ENCODE results near the gene UACA. TPM values are rescaled to one million over a fixed set of nuclear protein-coding genes. Genes with fewer than 3 reads are reported as not detected.
"Not testable (repeated sequence)": the region's sequence is repeated elsewhere in the genome, so short reads cannot be mapped to it uniquely, and the experiment has no call there.

UACA gene
- total RNA-seq, 1 experiment from 2014 or later, result 82.5 TPM

GRCh38 chr15:70757627-70758026, 5.7 kb downstream of the UACA start:
- in situ Hi-C loops (cut with HindIII; ENCODE audit: low sequenced_read_pairs), result no loop called here
- no peak for DNase-seq (ENCODE audit: low spot score)

- in situ Hi-C loops (cut with HindIII; ENCODE audit: low sequenced_read_pairs), result no loop called here
- DNase-seq (ENCODE audit: low spot score), result no peak
These were observed 8.5 kb downstream of the UACA start for GRCh38 chr15:70754862-70755261.

GRCh38 chr15:70753101-70753829, 10.1 kb downstream of the UACA start:
- no peak for DNase-seq (ENCODE audit: low spot score)
- in situ Hi-C loops (cut with HindIII; ENCODE audit: low sequenced_read_pairs), result no loop called here

- no peak for DNase-seq (ENCODE audit: low spot score)
- in situ Hi-C loops (cut with HindIII; ENCODE audit: low sequenced_read_pairs), result no loop called here
These were observed 11.1 kb downstream of the UACA start for GRCh38 chr15:70752193-70752635.

GRCh38 chr15:70750203-70750869, 13.0 kb downstream of the UACA start:
- DNase-seq (ENCODE audit: low spot score), result no peak
- in situ Hi-C loops (cut with HindIII; ENCODE audit: low sequenced_read_pairs), result no loop called here

GRCh38 chr15:70748281-70748747, 15.0 kb downstream of the UACA start:
- DNase-seq (ENCODE audit: low spot score), result no peak
- in situ Hi-C loops (cut with HindIII; ENCODE audit: low sequenced_read_pairs), result no loop called here

GRCh38 chr15:70746598-70746997, 16.8 kb downstream of the UACA start:
- DNase-seq (ENCODE audit: low spot score); in situ Hi-C loops (cut with HindIII; ENCODE audit: low sequenced_read_pairs): not testable (repeated sequence)

GRCh38 chr15:70742928-70743327, 20.4 kb downstream of the UACA start:
- in situ Hi-C loops (cut with HindIII; ENCODE audit: low sequenced_read_pairs), result no loop called here
- no peak for DNase-seq (ENCODE audit: low spot score)

GRCh38 chr15:70741677-70742293, 21.6 kb downstream of the UACA start:
- in situ Hi-C loops (cut with HindIII; ENCODE audit: low sequenced_read_pairs), result no loop called here
- no peak for DNase-seq (ENCODE audit: low spot score)

- peak; percentile 19 for DNase-seq (ENCODE audit: low spot score)
- in situ Hi-C loops (cut with HindIII; ENCODE audit: low sequenced_read_pairs), result no loop called here
These were observed 22.2 kb downstream of the UACA start for GRCh38 chr15:70741107-70741531.

GRCh38 chr15:70735040-70735439, 28.3 kb downstream of the UACA start:
- DNase-seq (ENCODE audit: low spot score); in situ Hi-C loops (cut with HindIII; ENCODE audit: low sequenced_read_pairs): not testable (repeated sequence)

- in situ Hi-C loops (cut with HindIII; ENCODE audit: low sequenced_read_pairs), result no loop called here
- no peak for DNase-seq (ENCODE audit: low spot score)
These were observed 34.2 kb downstream of the UACA start for GRCh38 chr15:70729164-70729563.

- in situ Hi-C loops (cut with HindIII; ENCODE audit: low sequenced_read_pairs), result no loop called here
- no peak for DNase-seq (ENCODE audit: low spot score)
These were observed 36.6 kb downstream of the UACA start for GRCh38 chr15:70726753-70727152.

- no peak for DNase-seq (ENCODE audit: low spot score)
- in situ Hi-C loops (cut with HindIII; ENCODE audit: low sequenced_read_pairs), result no loop called here
These were observed 39.4 kb downstream of the UACA start for GRCh38 chr15:70723927-70724326.

GRCh38 chr15:70723122-70723422, 40.3 kb downstream of the UACA start:
- DNase-seq (ENCODE audit: low spot score), result no peak
- in situ Hi-C loops (cut with HindIII; ENCODE audit: low sequenced_read_pairs), result no loop called here

- DNase-seq (ENCODE audit: low spot score), result peak; percentile 56
- in situ Hi-C loops (cut with HindIII; ENCODE audit: low sequenced_read_pairs), result no loop called here
These were observed 40.9 kb downstream of the UACA start for GRCh38 chr15:70722266-70723121.

- DNase-seq (ENCODE audit: low spot score), result no peak
- in situ Hi-C loops (cut with HindIII; ENCODE audit: low sequenced_read_pairs), result no loop called here
These were observed 42.9 kb downstream of the UACA start for GRCh38 chr15:70720228-70721016.

- DNase-seq (ENCODE audit: low spot score), result no peak
- in situ Hi-C loops (cut with HindIII; ENCODE audit: low sequenced_read_pairs), result no loop called here
These were observed 46.0 kb downstream of the UACA start for GRCh38 chr15:70717237-70717793.
